ENCODE measurements around the gene FCHSD2. TPM values are rescaled to one million over a fixed set of nuclear protein-coding genes. Genes with fewer than 3 reads are reported as not detected.
A peak's percentile ranks its signal among the peaks of the same experiment; 100 is the strongest.
"Not testable (repeated sequence)": the region's sequence is repeated elsewhere in the genome, so short reads cannot be mapped to it uniquely, and the experiment has no call there.

Gene FCHSD2
- total RNA-seq, 3 donors from 2014 or later (not counting 1 experiment from before 2014, with no cell fraction given), result 39.4 to 59.1 (median 42.1) TPM

DNA sequence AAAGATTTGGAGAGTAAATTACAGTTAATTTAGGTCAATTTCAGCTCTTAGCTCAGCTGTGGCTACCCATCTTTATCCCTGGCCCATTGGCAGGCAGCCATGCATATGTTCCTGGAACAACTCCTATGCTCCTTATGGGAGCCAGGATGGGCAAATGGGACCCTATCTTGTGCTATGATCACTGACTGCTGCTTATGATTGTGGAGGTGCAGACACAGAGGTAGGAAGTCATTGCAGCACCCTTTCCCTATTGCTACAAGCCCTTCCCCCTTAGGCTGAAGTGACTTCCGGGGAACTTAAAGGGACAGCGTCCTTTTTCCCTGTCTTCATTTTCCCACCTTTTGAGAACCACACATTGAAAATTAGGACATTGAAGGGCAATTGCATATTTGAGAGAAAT, 112.7 kb downstream of the FCHSD2 start:
- H3K27ac Mint-ChIP-seq, result no peak overlapping the region
- Histone ChIP-seq H3K9me3 (ENCODE audit: control insufficient read depth, insufficient read depth, low read length) (peaks cover 10% of the 10 kb centered on the region), H3K36me3 (ENCODE audit: control insufficient read depth, insufficient read depth, low read length) (no peaks in the 10 kb centered on the region), H3K27ac (ENCODE audit: low read length) (no peak overlapping the region), H3K4me3 (ENCODE audit: low read length) (no peak overlapping the region), H3K27me3 (ENCODE audit: control insufficient read depth, insufficient read depth, low read length) (no peaks in the 10 kb centered on the region), H3K4me1 (ENCODE audit: control insufficient read depth, insufficient read depth, low read length) (peaks cover 3% of the 10 kb centered on the region)
- H3K4me1 Mint-ChIP-seq, result peaks cover 28 to 30% of the 10 kb centered on the region in 2 donors
- H3K36me3 Mint-ChIP-seq, result peaks cover 7% of the 10 kb centered on the region
- no CpG with 5 or more reads among the region's 2 CpGs for WGBS (ENCODE audit: insufficient coverage)
- intact Hi-C loops (cut with micrococcal nuclease), result no loop called here
- TF ChIP-seq, protein P1, sequence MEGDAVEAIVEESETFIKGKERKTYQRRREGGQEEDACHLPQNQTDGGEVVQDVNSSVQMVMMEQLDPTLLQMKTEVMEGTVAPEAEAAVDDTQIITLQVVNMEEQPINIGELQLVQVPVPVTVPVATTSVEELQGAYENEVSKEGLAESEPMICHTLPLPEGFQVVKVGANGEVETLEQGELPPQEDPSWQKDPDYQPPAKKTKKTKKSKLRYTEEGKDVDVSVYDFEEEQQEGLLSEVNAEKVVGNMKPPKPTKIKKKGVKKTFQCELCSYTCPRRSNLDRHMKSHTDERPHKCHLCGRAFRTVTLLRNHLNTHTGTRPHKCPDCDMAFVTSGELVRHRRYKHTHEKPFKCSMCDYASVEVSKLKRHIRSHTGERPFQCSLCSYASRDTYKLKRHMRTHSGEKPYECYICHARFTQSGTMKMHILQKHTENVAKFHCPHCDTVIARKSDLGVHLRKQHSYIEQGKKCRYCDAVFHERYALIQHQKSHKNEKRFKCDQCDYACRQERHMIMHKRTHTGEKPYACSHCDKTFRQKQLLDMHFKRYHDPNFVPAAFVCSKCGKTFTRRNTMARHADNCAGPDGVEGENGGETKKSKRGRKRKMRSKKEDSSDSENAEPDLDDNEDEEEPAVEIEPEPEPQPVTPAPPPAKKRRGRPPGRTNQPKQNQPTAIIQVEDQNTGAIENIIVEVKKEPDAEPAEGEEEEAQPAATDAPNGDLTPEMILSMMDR (IDR thresholded peaks at IDR 0.05), result no peak
- H3K4me3 Mint-ChIP-seq, result no peak overlapping the region
- H3K27me3 Mint-ChIP-seq (ENCODE audit: low read depth in 2 of 2), result no peaks in the 10 kb centered on the region
- ATAC-seq (no peak), DNase-seq (no peak)
- H3K9me3 Mint-ChIP-seq, result peaks cover 0 to 7% of the 10 kb centered on the region in 2 donors

DNA sequence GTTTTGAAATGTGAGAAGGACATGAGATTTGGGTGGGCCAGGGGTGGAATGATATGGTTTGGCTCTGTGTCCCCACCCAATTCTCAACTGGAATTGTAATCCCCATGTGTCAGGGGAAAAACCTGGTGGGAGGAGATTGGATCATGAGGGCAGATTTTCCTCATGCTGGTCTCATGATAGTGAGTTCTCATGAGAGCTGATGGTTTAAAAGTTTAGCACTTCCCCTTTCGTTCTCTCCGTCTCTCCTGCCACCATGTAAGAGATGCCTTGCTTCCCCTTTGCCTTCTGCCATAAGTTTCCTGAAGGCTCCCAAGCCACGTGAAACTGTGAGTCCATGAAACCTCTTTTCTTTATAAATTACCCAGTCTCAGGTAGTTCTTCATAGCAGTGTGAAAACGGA, 113.5 kb downstream of the FCHSD2 start:
- Histone ChIP-seq H3K9me3 (ENCODE audit: control insufficient read depth, insufficient read depth, low read length) (peaks cover 10% of the 10 kb centered on the region), H3K4me3 (ENCODE audit: low read length) (no peak overlapping the region), H3K27me3 (ENCODE audit: control insufficient read depth, insufficient read depth, low read length) (no peaks in the 10 kb centered on the region), H3K27ac (ENCODE audit: low read length) (no peak overlapping the region), H3K4me1 (ENCODE audit: control insufficient read depth, insufficient read depth, low read length) (peaks cover 3% of the 10 kb centered on the region), H3K36me3 (ENCODE audit: control insufficient read depth, insufficient read depth, low read length) (no peaks in the 10 kb centered on the region)
- Mint-ChIP-seq H3K27me3 (ENCODE audit: low read depth in 2 of 2) (no peaks in the 10 kb centered on the region), H3K36me3 (peaks cover 15% of the 10 kb centered on the region), H3K4me3 (no peak overlapping the region), H3K4me1 (peaks cover 25 to 27% of the 10 kb centered on the region in 2 donors), H3K9me3 (peaks cover 5 to 15% of the 10 kb centered on the region in 2 donors), H3K27ac (peak overlapping the region in 1 of 2 donors; percentile 19)
- WGBS (ENCODE audit: insufficient coverage), result 61% methylated on average over 4 of the region's 4 CpGs
- DNase-seq (no peak), ATAC-seq (no peak)
- TF ChIP-seq, protein P1 (IDR thresholded peaks at IDR 0.05), result no peak
- intact Hi-C loops (cut with micrococcal nuclease), result no loop called here

DNA sequence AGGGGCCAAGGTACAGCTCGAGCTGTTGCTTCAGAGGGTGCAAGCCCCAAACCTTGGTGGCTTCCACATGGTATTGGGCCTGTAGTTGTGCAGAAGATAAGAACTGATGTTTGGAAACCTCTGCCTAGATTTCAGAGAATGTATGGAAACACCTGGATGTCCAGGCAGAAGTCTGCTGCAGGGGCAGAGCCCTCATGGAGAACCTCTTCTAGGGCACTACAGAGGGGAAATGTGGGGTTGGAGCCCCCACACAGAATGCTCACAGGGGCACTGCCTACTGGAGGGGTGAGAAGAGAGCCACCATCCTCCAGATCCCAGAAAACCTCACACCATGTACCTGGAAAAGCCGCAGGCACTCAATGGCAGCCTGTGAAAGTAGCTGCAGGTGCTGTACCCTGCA, 114.3 kb downstream of the FCHSD2 start:
- H3K27ac ChIP-seq (ENCODE audit: low read length); ATAC-seq; H3K4me1 ChIP-seq (ENCODE audit: control insufficient read depth, insufficient read depth, low read length); H3K36me3 ChIP-seq (ENCODE audit: control insufficient read depth, insufficient read depth, low read length); H3K4me3 ChIP-seq (ENCODE audit: low read length); H3K27ac Mint-ChIP-seq; DNase-seq; intact Hi-C loops (cut with micrococcal nuclease); H3K27me3 Mint-ChIP-seq (ENCODE audit: low read depth in 2 of 2); H3K9me3 ChIP-seq (ENCODE audit: control insufficient read depth, insufficient read depth, low read length); H3K4me3 Mint-ChIP-seq; H3K27me3 ChIP-seq (ENCODE audit: control insufficient read depth, insufficient read depth, low read length): not testable (repeated sequence)
- H3K9me3 Mint-ChIP-seq, result peaks cover 5 to 15% of the 10 kb centered on the region in 2 donors
- H3K4me1 Mint-ChIP-seq, result peaks cover 25 to 27% of the 10 kb centered on the region in 2 donors
- 96% methylated on average over 2 of the region's 2 CpGs for WGBS (ENCODE audit: insufficient coverage)
- peaks cover 22% of the 10 kb centered on the region for H3K36me3 Mint-ChIP-seq

DNA sequence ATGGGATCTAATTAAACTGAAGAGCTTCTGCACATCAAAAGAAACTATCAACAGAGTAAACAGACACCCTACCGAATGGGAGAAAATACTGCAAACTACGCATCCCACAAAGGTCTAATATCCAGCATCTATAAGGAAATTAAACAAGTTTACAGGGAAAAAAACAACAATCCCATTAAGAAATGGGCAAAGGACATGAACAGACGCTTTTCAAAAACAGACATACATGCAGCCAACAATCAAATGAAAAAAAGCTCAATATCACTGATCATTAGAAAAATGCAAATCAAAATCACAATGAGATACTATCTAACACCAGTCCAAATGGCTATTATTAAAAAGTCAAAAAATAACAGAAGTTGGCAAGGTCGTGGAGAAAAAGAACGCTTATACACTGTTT, 117.5 kb downstream of the FCHSD2 start:
- Histone ChIP-seq H3K9me3 (ENCODE audit: control insufficient read depth, insufficient read depth, low read length) (peaks cover 10% of the 10 kb centered on the region), H3K4me1 (ENCODE audit: control insufficient read depth, insufficient read depth, low read length) (peaks cover 3% of the 10 kb centered on the region), H3K27me3 (ENCODE audit: control insufficient read depth, insufficient read depth, low read length) (no peaks in the 10 kb centered on the region), H3K27ac (ENCODE audit: low read length) (no peak overlapping the region), H3K4me3 (ENCODE audit: low read length) (no peak overlapping the region), H3K36me3 (ENCODE audit: control insufficient read depth, insufficient read depth, low read length) (no peaks in the 10 kb centered on the region)
- peaks cover 23% of the 10 kb centered on the region for H3K36me3 Mint-ChIP-seq
- 98% methylated on average over 3 of the region's 5 CpGs for WGBS (ENCODE audit: insufficient coverage)
- no peaks in the 10 kb centered on the region for H3K27me3 Mint-ChIP-seq (ENCODE audit: low read depth in 2 of 2)
- intact Hi-C loops (cut with micrococcal nuclease), result no loop called here
- H3K4me3 Mint-ChIP-seq, result no peak overlapping the region
- peaks cover 13 to 20% of the 10 kb centered on the region in 2 donors for H3K4me1 Mint-ChIP-seq
- TF ChIP-seq, protein P1 (IDR thresholded peaks at IDR 0.05), result no peak
- DNase-seq (no peak), ATAC-seq (no peak)
- no peak overlapping the region for H3K27ac Mint-ChIP-seq
- H3K9me3 Mint-ChIP-seq, result peaks cover 5 to 19% of the 10 kb centered on the region in 2 donors
